ENCODE data around the gene KCNMB2. TPM values are rescaled to one million over a fixed set of nuclear protein-coding genes. Genes with fewer than 3 reads are reported as not detected.

KCNMB2 gene
- total RNA-seq, 2 donors from 2014 or later: 0.42 to 0.72 TPM

DNA sequence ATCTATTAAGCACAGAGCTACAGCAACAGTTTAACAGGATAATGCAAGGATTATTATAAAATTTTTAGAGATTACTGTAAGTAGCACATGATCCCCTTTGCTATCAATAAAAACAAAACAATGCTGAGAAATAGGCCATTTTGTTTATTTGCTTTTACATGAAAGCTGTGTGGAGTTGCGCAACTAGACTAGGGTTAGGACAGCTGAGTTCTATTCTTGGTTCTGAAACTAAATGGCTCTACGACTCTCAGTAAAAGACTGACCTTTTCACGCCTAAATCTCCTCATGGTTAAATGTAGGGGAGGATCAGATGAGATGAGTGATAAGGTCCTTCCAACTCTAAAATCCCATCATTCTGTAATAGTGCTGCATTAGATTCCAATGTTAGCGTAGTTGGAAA, 25.0 kb downstream of the KCNMB2 start:
- no peaks in the 10 kb centered on the region for H3K27me3 ChIP-seq
- H3K36me3 ChIP-seq: no peaks in the 10 kb centered on the region
- H3K4me3 ChIP-seq: no peak overlapping the region
- TF ChIP-seq, protein P1, sequence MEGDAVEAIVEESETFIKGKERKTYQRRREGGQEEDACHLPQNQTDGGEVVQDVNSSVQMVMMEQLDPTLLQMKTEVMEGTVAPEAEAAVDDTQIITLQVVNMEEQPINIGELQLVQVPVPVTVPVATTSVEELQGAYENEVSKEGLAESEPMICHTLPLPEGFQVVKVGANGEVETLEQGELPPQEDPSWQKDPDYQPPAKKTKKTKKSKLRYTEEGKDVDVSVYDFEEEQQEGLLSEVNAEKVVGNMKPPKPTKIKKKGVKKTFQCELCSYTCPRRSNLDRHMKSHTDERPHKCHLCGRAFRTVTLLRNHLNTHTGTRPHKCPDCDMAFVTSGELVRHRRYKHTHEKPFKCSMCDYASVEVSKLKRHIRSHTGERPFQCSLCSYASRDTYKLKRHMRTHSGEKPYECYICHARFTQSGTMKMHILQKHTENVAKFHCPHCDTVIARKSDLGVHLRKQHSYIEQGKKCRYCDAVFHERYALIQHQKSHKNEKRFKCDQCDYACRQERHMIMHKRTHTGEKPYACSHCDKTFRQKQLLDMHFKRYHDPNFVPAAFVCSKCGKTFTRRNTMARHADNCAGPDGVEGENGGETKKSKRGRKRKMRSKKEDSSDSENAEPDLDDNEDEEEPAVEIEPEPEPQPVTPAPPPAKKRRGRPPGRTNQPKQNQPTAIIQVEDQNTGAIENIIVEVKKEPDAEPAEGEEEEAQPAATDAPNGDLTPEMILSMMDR (IDR thresholded peaks at IDR 0.05): no peak
- H3K9ac ChIP-seq (ENCODE audit: low read depth in 2 of 2, low read length in 2 of 2): no peak overlapping the region
- H3K4me1 ChIP-seq: no peaks in the 10 kb centered on the region
- no peak for DNase-seq
- H3K9me3 ChIP-seq: no peaks in the 10 kb centered on the region
- no peak overlapping the region for H3K27ac ChIP-seq
- intact Hi-C loops (cut with DNase I): no loop called here

DNA sequence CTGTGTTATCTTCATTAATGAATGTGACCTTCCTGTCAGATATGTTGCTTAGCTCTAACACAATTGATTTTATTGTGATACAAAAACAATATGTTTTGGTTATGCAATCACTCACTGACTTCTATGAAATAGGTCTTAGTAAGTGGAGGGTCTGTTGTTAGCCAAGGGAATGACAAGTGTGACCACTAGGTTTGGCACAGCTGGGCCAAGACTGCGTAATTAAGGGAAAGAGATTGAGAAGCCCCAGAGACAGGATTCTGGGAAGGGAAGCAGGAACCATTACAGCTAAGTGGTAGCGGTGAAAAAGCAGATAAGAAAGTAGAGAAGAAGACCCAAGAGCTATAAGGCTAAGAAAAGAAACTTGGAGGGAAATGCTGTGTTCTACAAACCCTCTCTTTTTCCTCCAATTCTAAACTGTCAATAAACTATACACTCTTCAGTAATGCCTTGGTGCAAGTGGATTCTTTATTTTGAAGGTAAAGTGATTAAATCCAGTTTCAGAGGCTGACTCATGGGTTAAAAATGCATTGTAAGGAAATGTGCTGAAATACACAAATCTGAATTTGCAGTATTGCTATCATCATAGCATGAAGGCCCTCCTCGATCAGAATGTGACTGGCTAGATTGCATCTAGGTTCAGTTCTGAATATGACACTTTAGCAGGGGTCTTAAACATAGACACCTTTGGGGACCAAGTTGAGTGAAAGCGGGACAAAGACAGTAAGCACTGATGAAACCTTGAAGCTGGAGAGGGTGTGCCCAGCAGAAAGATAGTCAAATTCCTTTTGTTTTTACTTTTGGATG, 26.1 kb downstream of the KCNMB2 start:
- Histone ChIP-seq H3K27me3 (no peaks in the 10 kb centered on the region), H3K36me3 (no peaks in the 10 kb centered on the region), H3K4me3 (no peak overlapping the region), H3K9me3 (no peaks in the 10 kb centered on the region), H3K9ac (ENCODE audit: low read depth in 2 of 2, low read length in 2 of 2) (no peak overlapping the region), H3K4me1 (no peaks in the 10 kb centered on the region), H3K27ac (no peak overlapping the region)
- intact Hi-C loops (cut with DNase I): no loop called here
- TF ChIP-seq, protein P1 (IDR thresholded peaks at IDR 0.05): no peak
- DNase-seq: no peak

DNA sequence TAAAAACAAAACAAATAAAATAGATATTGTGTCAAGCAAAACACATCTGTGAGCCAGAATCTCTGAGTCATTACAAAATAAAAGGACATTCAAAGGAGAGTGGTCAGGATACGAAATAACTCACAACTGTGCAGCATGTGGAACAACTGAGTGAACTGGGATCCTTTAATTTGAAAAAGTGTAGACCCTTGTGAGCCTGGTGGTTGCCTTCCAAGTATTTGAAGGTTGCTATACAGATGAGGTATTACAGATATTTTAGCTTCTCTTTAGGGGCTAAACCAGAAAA, 26.7 kb downstream of the KCNMB2 start:
- H3K4me1 ChIP-seq: no peaks in the 10 kb centered on the region
- no peak overlapping the region for H3K9ac ChIP-seq (ENCODE audit: low read depth in 2 of 2, low read length in 2 of 2)
- H3K27me3 ChIP-seq: no peaks in the 10 kb centered on the region
- no peaks in the 10 kb centered on the region for H3K9me3 ChIP-seq
- no peaks in the 10 kb centered on the region for H3K36me3 ChIP-seq
- DNase-seq: no peak
- no peak overlapping the region for H3K4me3 ChIP-seq
- TF ChIP-seq, protein P1 (IDR thresholded peaks at IDR 0.05): no peak
- no peak overlapping the region for H3K27ac ChIP-seq
- intact Hi-C loops (cut with DNase I): no loop called here

DNA sequence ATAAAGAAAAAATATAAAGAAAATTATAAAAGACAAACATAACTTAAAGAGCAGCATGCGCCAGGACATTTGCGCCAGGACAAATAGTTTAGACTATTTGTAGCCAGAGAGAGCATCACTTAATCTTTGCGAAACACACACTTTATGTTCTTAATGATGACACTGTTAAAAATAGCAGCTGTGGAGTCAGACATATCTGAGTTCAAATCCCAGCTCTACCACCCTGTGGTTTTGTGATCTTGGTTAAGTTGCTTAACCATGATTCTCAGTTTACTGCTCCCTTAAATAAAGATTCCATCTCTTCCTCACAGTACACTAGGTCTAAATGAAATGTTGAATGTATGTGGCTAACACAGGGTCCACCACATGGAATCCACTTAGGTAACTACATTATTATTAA, 31.4 kb downstream of the KCNMB2 start:
- H3K27ac ChIP-seq: no peak overlapping the region
- TF ChIP-seq, protein P1 (IDR thresholded peaks at IDR 0.05): no peak
- H3K4me1 ChIP-seq: no peaks in the 10 kb centered on the region
- no peaks in the 10 kb centered on the region for H3K27me3 ChIP-seq
- H3K36me3 ChIP-seq: no peaks in the 10 kb centered on the region
- H3K9me3 ChIP-seq: no peaks in the 10 kb centered on the region
- H3K4me3 ChIP-seq: no peak overlapping the region
- intact Hi-C loops (cut with DNase I): no loop called here
- H3K9ac ChIP-seq (ENCODE audit: low read depth in 2 of 2, low read length in 2 of 2): no peak overlapping the region
- DNase-seq: no peak

DNA sequence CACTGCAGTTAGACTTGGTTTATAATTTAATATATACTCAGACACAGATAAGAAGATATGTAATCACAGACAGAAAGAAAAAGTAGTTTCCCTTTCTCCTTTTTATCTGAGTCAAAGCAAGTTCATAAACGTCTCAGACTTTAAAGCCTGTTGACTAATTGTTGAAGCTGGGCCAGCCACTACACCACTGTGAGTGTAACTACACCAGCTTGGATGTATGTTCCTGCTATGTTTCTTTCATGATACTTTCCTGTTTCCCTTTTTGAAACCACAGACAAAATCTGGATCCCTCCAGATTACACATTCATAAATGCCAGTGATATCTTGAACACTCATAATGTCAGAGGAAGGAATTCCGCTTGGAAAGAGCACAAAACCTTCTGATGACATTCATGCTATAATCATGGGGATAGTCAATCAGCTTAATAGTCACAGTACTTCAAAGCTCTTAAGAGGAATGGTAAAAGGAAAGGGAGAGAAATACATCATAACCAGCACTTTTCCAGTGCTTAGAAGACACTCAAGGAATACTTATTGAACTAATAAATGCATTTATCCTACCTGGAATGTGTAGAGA, 32.0 kb downstream of the KCNMB2 start:
- Histone ChIP-seq H3K9ac (ENCODE audit: low read depth in 2 of 2, low read length in 2 of 2) (no peak overlapping the region), H3K4me3 (no peak overlapping the region), H3K27ac (no peak overlapping the region), H3K36me3 (no peaks in the 10 kb centered on the region), H3K27me3 (no peaks in the 10 kb centered on the region), H3K4me1 (no peaks in the 10 kb centered on the region), H3K9me3 (no peaks in the 10 kb centered on the region)
- TF ChIP-seq, protein P1 (IDR thresholded peaks at IDR 0.05): no peak
- intact Hi-C loops (cut with DNase I): no loop called here
- no peak for DNase-seq

All from colonic mucosa (tissue), 4 donors.